Activated naive CD8-positive, alpha-beta T cell treated with anti-CD3 and anti-CD28 coated beads for 36 hours (primary cell): ENCODE measurements around the gene MIX23. TPM values are rescaled to one million over a fixed set of nuclear protein-coding genes. Genes with fewer than 3 reads are reported as not detected.

Experiments used
- total RNA-seq, 2 experiments: library from RNA; stranded (reverse); gene quantifications; one replicate each; pipeline ENCODE4 v1.2.3, GENCODE V29; 2021

MIX23 gene
- total RNA-seq, 2 experiments from 2014 or later: 170 to 210 TPM

Other genes with a start within 250 kb of the MIX23 start
- not detected for gene CASR, start 199.6 kb downstream of the MIX23 start, total RNA-seq
- not detected for gene CSTA, start 58.0 kb downstream of the MIX23 start, total RNA-seq
- gene FAM162A, start 951 bp upstream of the MIX23 start, total RNA-seq: 100 to 1,000 TPM; 147 to 148 TPM
- 1 to 10 TPM; 2.4 to 2.5 TPM for gene WDR5B, start 32.8 kb upstream of the MIX23 start, total RNA-seq
- gene KPNA1, start 131.7 kb upstream of the MIX23 start, total RNA-seq: 10 to 100 TPM; 47.4 to 49.0 TPM
- gene PARP9, start 181.1 kb upstream of the MIX23 start, total RNA-seq: 10 to 100 TPM; 39.0 to 40.9 TPM
- 10 to 100 TPM; 52.8 to 54.9 TPM for gene DTX3L, start 181.1 kb upstream of the MIX23 start, total RNA-seq
- gene PARP15, start 194.4 kb upstream of the MIX23 start, total RNA-seq: 1 to 10 TPM; 8.7 to 9.1 TPM